Activated CD4-positive, alpha-beta T cell treated with anti-CD3 and anti-CD28 coated beads for 36 hours (primary cell): ENCODE measurements around the gene ALG9. TPM values are rescaled to one million over a fixed set of nuclear protein-coding genes. Genes with fewer than 3 reads are reported as not detected.
"Not testable (repeated sequence)": the region's sequence is repeated elsewhere in the genome, so short reads cannot be mapped to it uniquely, and the experiment has no call there.

Experiments used
- ATAC-seq: fragments of 200-7000 bp; cut with Tn5 transposase; one replicate; pipeline ENCODE4 v1.10.0; 2021; ENCODE audit warnings: mild to moderate bottlenecking, moderate library complexity
- CTCF ChIA-PET: fragments of 350-600 bp; sonication (Branson Sonifier 250); formaldehyde crosslinking; loops from one replicate; lab custom pipeline; 2021; ENCODE audit warnings: antibody characterized with exemption; lab: Charles Lee
- POLR2A ChIA-PET: fragments of 350-600 bp; sonication (Branson Sonifier 250); formaldehyde crosslinking; loops from one replicate; lab custom pipeline; 2021; ENCODE audit warnings: antibody characterized with exemption, inconsistent platforms; lab: Charles Lee
- DNase-seq: peaks from one replicate; pipeline ENCODE4 v3.0.0-alpha.2; 2020
- H3K27ac Mint-ChIP-seq: one replicate; pipeline ENCODE4 v1.8.0; 2021; ENCODE audit warnings: mixed read lengths
- H3K27me3 Mint-ChIP-seq: one replicate; pipeline ENCODE4 v1.8.0; 2021; ENCODE audit warnings: mixed read lengths
- H3K36me3 Mint-ChIP-seq: one replicate; pipeline ENCODE4 v1.8.0; 2021; ENCODE audit warnings: low read depth, mixed read lengths
- H3K4me1 Mint-ChIP-seq: one replicate; pipeline ENCODE4 v1.8.0; 2021; ENCODE audit warnings: mixed read lengths
- H3K4me3 Mint-ChIP-seq: one replicate; pipeline ENCODE4 v1.8.0; 2021; ENCODE audit warnings: mild to moderate bottlenecking, moderate library complexity, mixed read lengths
- H3K9me3 Mint-ChIP-seq: one replicate; pipeline ENCODE4 v1.8.0; 2021; ENCODE audit warnings: low read depth, mixed read lengths
- intact Hi-C, 2 experiments: fragments of 100-400 bp; cut with DNase I in 1 of 2; cut with micrococcal nuclease in 1 of 2; formaldehyde crosslinking; loops; one replicate each; pipeline versions ENCODE4 v1.14.2 to v1.15.1; 2022 to 2024; cut with DNase I, micrococcal nuclease
- total RNA-seq, 2 experiments: library from RNA; stranded (reverse); gene quantifications; one replicate each; pipeline ENCODE4 v1.2.3, GENCODE V29; 2021

ALG9 gene
- total RNA-seq, 2 experiments from 2014 or later: 30.4 to 41.2 TPM

DNA sequence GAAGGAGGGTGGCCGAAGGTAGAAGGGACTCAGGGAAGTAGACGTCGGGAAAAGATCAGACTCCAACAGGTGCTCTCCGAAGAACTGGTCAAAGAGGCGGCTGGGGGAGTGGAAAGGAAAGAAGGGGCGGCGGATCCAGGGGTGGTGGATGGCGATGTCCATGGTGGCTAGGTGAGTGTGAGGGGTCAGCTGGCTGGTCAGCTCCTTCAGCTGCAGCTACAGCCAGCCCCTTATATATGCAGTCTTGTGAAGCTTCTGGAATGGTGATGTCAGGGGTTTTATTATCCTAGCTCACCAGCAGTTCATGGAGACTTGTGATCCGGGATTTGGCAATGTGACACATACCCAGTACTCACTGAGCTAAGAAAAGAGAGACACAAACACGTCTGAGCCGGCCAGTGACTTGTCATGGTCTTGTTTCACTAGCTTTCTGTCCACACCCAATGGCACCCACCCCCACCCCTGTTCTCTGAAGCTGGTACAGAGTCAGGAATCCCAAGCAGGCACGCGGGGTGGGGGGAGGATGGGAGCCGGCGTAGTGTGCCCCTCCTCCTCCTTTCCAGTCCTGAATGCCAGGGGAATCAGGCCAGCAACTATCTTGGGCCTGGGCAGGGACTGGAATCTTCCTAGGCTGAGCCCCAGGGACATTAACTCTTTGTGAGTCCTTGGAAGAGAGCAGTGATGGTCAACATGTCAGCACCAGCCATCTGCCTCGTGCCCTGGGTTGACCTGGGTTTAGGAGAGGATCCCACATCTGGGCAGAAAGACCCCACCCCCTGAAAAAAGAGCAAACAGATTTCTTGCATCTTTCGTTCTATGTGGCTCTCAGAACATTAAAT, 40.4 kb upstream of the ALG9 start, which contains the start of gene CRYAB:
TSS of gene CRYAB (minus strand) at position 208 of the 839 bp plus-strand sequence. CDS start at position 162, 46 bp downstream.
- DNase-seq (no peak), ATAC-seq (no peak)
- ChIA-PET POLR2A (no interaction called here), CTCF (interaction anchor here (0.5 to 1.1 kb wide), 3 partner anchors 21 to 142 kb away, joined by 3 read pairs; no protein-coding TSS in a partner anchor)
- peaks cover 34% of the 10 kb centered on the region for H3K27me3 Mint-ChIP-seq
- no peak within 1 kb of the TSS for H3K4me3 Mint-ChIP-seq
- no peaks in the 10 kb centered on the region for H3K36me3 Mint-ChIP-seq
- H3K9me3 Mint-ChIP-seq: no peaks in the 10 kb centered on the region
- H3K27ac Mint-ChIP-seq: no peak within 1 kb of the TSS
- H3K4me1 Mint-ChIP-seq: no peaks in the 10 kb centered on the region
- intact Hi-C loops: no loop called here

DNA sequence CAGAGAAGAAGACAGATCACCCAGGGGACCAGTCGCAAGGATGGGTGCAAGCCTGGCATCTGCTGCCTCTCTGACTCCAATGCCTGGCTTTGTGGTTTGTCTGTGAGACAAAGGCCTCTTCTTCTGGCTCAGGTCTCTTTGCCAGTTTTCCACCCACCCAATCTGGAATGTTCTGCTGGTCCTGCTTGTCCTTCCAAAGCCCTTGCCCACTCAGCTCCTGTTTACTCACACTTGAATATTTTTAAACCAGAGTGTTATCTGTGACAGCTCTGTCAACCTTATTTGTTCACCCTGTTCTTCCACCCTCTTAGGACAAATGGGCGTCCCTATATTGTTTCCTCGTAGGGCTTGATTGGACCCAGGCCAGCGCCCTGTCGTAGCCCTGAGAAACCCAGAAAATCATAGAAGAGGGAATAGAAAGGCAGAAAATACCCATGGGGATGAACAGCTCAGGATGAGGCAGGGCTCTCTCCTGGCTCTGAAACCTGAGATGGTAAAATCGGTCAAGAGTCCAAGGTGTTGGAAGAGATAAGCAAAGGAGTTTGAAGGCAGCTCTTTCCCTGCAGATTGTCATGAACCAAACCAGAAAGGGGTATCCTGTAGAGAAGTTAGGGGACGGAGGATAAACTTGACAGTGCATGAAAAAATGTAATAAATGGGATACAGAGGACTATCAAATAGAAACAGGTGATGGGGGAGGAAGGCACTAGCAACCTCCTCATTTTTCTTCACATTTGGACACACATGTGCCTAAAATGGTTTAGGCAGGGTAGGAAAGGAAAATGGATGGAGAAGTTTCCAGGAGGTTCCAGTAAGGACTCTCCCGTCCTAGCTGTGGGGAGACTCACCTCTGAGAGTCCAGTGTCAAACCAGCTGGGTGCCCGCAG, 39.5 kb upstream of the ALG9 start:
- intact Hi-C loops: no loop called here
- ChIA-PET POLR2A (no interaction called here), CTCF (interaction anchor here (0.6 to 1.1 kb wide), 3 partner anchors 22 to 389 kb away, joined by 3 read pairs; no protein-coding TSS in a partner anchor)
- peaks cover 28% of the 10 kb centered on the region for H3K27me3 Mint-ChIP-seq
- no peaks in the 10 kb centered on the region for H3K36me3 Mint-ChIP-seq
- no peak overlapping the region for H3K4me3 Mint-ChIP-seq
- DNase-seq (no peak), ATAC-seq (no peak)
- no peaks in the 10 kb centered on the region for H3K4me1 Mint-ChIP-seq
- no peaks in the 10 kb centered on the region for H3K9me3 Mint-ChIP-seq
- H3K27ac Mint-ChIP-seq: no peak overlapping the region

DNA sequence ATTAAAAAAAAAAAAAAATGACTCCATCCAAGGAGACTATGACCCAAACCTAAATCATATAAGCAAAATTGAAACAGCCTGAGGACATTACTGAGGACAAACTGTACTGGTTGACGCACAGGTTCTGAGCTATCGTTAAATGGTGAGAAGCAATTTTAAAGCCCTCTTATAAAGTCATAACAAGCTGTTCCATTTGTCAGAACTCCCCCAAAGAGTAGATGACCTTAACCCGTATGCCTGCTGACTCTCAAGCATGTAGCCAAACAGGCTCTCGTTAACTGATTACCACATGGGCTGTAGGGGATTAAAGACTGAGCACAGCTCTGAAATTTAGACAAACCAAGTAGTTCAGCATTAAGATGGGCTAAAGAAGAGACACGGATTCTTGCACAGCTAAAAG, 38.0 kb upstream of the ALG9 start:
- no peak overlapping the region for H3K27ac Mint-ChIP-seq
- H3K27me3 Mint-ChIP-seq: peaks cover 24% of the 10 kb centered on the region
- ChIA-PET CTCF (interaction anchor here (1.0 kb wide), 1 partner anchor 39 kb away, joined by 3 read pairs; no protein-coding TSS in a partner anchor), POLR2A (no interaction called here)
- intact Hi-C loops: no loop called here
- peaks cover 2% of the 10 kb centered on the region for H3K36me3 Mint-ChIP-seq
- no peak for ATAC-seq
- H3K4me3 Mint-ChIP-seq: no peak overlapping the region
- no peaks in the 10 kb centered on the region for H3K4me1 Mint-ChIP-seq
- DNase-seq: no peak
- peaks cover 4% of the 10 kb centered on the region for H3K9me3 Mint-ChIP-seq

DNA sequence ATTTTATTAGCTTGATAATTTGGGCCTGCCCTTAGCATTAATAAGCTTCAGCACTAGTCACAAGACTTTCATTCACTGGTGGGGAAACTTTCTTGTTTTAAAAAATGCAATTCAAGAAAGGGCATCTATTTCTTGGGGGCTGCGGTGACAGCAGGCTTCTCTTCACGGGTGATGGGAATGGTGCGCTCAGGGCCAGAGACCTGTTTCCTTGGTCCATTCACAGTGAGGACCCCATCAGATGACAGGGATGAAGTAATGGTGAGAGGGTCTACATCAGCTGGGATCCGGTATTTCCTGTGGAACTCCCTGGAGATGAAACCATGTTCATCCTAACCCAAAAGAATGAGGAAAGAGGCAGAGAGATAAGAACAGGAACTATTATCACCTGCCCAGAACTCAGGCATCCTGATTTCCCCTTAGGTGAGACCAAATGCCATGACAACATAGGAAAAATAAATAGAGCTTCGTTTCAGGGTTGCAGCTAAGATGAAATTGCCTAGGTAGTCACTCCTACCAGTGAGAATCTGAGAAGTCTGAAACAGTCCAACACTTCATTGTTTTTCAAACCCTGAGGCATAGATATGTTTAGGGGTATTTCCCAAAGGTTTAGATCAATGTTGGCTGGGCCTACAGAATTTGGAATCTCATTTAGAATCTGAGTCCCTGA, 37.4 kb upstream of the ALG9 start:
- no peak overlapping the region for H3K4me3 Mint-ChIP-seq
- DNase-seq (no peak), ATAC-seq (no peak)
- no peak overlapping the region for H3K27ac Mint-ChIP-seq
- no peaks in the 10 kb centered on the region for H3K4me1 Mint-ChIP-seq
- intact Hi-C loops: no loop called here
- ChIA-PET POLR2A (interaction anchor here (0.6 kb wide), 1 partner anchor 115 kb away, joined by 11 read pairs; no protein-coding TSS in a partner anchor), CTCF (interaction anchor here (1.0 kb wide), 1 partner anchor 38 kb away, joined by 3 read pairs; no protein-coding TSS in a partner anchor)
- peaks cover 2% of the 10 kb centered on the region for H3K36me3 Mint-ChIP-seq
- peaks cover 4% of the 10 kb centered on the region for H3K9me3 Mint-ChIP-seq
- H3K27me3 Mint-ChIP-seq: peaks cover 19% of the 10 kb centered on the region

DNA sequence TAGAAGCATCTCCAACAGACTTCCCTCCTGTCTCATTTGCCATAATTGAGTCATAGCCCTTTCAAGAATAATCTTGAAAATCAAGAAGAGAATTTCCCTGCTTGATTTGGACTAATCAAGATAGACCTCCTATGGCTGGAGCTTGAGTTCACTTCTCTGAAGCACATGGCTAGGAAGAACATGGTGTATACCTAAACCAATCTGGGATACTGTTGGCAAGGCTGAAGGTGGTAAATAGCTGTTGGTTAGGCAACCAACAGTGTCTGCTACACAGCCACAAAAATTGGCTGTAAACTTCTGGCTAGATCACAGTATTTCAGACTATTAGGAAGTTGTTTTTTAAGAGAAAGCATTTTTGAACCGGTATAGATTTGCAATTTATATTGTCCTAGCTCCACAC, 35.3 kb upstream of the ALG9 start:
- Mint-ChIP-seq H3K36me3 (peaks cover 2% of the 10 kb centered on the region), H3K27me3 (peaks cover 13% of the 10 kb centered on the region), H3K27ac (no peak overlapping the region), H3K4me3 (no peak overlapping the region), H3K9me3 (peaks cover 4% of the 10 kb centered on the region), H3K4me1 (no peaks in the 10 kb centered on the region)
- ChIA-PET CTCF (interaction anchor here (1.3 kb wide), 1 partner anchor 20 kb away, joined by 4 read pairs; no protein-coding TSS in a partner anchor), POLR2A (no interaction called here)
- DNase-seq (no peak), ATAC-seq (no peak)
- intact Hi-C loops: no loop called here

DNA sequence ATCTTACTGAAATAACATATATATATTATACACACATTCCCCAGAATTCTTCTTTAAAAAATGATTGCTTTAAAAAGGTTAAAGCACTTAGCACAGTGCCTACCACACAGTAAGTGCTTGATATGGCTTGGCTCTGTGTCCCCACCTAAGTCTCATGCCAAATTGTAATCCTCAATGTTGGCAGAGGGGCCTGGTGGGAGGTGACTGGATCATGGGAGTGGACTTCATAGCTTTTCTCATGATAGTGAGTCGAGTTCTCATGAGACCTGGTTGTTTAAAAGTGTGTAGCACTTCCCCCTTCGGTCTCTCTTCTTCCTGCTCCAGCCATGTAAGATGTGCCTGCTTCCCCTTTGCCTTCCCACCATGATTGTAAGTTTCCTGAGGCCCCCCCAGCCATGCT, 34.0 kb upstream of the ALG9 start:
- H3K9me3 Mint-ChIP-seq: peaks cover 4% of the 10 kb centered on the region
- no peak overlapping the region for H3K4me3 Mint-ChIP-seq
- H3K4me1 Mint-ChIP-seq: no peaks in the 10 kb centered on the region
- CTCF ChIA-PET: interaction anchor here (0.5 to 1.3 kb wide), 2 partner anchors 9 to 21 kb away, joined by 3 to 4 read pairs; no protein-coding TSS in a partner anchor
- ATAC-seq (no peak), DNase-seq (no peak)
- peaks cover 3% of the 10 kb centered on the region for H3K27me3 Mint-ChIP-seq
- peaks cover 2% of the 10 kb centered on the region for H3K36me3 Mint-ChIP-seq
- POLR2A ChIA-PET: no interaction called here
- intact Hi-C loops: no loop called here
- no peak overlapping the region for H3K27ac Mint-ChIP-seq

DNA sequence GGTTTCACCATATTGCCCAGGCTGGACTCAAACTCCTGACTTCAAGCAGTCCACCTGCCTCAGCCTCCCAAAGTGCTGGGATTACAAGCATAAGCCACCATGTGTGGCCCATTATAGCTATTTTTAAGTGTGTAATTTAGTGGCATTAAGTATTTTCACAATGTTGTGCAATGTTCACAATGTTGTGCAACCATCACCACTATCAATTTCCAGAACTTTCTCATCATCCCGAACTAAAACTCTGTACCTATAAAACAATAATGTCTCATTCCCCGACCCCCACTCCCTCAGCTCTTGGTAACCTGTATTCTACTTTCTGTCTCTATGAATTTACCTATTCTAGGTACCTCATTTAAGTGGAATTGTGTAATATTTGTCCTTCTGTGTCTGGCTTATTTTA, 15.5 kb upstream of the ALG9 start:
- Mint-ChIP-seq H3K36me3 (peaks cover 2% of the 10 kb centered on the region), H3K9me3 (no peaks in the 10 kb centered on the region), H3K27me3 (no peaks in the 10 kb centered on the region), H3K4me1 (peaks cover under 1% of the 10 kb centered on the region), H3K27ac (no peak overlapping the region), H3K4me3 (no peak overlapping the region)
- ChIA-PET POLR2A (no interaction called here), CTCF (interaction anchor here (0.6 to 1.9 kb wide), 3 partner anchors 17 to 60 kb away, joined by 3 to 8 read pairs (median 3); no protein-coding TSS in a partner anchor)
- intact Hi-C loops: no loop called here
- DNase-seq (no peak), ATAC-seq (no peak)

DNA sequence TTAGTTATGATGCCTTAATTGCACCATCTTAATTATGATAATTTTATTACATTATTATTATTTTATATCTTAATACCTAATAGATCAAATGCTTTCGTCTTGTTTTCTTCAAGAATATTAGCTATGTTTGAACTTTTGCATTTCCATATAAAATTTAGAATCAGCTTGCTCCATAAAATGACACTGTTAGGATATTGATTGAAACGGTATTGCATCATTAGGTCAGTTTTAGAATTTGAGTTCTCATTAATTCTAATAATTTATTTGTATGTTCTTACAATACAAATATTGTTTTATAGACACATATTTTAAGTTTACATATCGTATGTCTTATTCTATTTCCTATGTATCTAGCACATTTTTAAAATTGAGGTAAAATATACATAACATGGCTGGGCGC, 14.7 kb upstream of the ALG9 start:
- ChIA-PET POLR2A (no interaction called here), CTCF (interaction anchor here (1.3 to 1.9 kb wide), 2 partner anchors 16 to 46 kb away, joined by 3 to 8 read pairs; no protein-coding TSS in a partner anchor)

DNA sequence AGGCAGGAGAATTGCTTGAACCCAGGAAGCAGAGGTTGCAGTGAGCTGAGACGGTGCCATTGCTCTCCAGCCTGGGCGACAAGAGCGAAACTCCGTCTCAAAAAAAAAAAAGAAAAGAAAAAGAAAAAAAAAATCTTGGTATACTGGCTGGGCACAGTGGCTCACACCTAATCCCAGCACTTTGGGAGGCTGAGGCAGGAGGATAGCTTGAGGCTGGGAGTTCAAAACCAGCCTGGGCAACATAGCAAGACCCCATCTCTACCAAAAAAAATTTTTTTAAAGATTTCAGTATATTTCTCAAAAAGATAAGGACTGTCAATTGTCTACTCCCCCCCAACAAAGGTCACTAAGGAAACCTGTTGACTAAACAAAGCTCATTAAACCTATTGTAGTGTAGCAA, 13.7 kb upstream of the ALG9 start:
- CTCF ChIA-PET: interaction anchor here (0.6 to 1.9 kb wide), 5 partner anchors 13 to 1443 kb away, joined by 3 to 8 read pairs (median 3); no protein-coding TSS in a partner anchor
- DNase-seq, intact Hi-C loops, H3K9me3 Mint-ChIP-seq, H3K36me3 Mint-ChIP-seq, H3K27me3 Mint-ChIP-seq, H3K4me3 Mint-ChIP-seq, ATAC-seq, H3K27ac Mint-ChIP-seq, POLR2A ChIA-PET: not testable (repeated sequence)
- H3K4me1 Mint-ChIP-seq: peaks cover 17% of the 10 kb centered on the region

More for the DNA sequence above, 14.7 kb upstream of the ALG9 start:
- intact Hi-C loops: no loop called here
- Mint-ChIP-seq H3K36me3 (peaks cover 2% of the 10 kb centered on the region), H3K27ac (no peak overlapping the region), H3K4me3 (no peak overlapping the region), H3K27me3 (no peaks in the 10 kb centered on the region), H3K4me1 (peaks cover 9% of the 10 kb centered on the region), H3K9me3 (no peaks in the 10 kb centered on the region)
- ATAC-seq: no peak
- no peak for DNase-seq

DNA sequence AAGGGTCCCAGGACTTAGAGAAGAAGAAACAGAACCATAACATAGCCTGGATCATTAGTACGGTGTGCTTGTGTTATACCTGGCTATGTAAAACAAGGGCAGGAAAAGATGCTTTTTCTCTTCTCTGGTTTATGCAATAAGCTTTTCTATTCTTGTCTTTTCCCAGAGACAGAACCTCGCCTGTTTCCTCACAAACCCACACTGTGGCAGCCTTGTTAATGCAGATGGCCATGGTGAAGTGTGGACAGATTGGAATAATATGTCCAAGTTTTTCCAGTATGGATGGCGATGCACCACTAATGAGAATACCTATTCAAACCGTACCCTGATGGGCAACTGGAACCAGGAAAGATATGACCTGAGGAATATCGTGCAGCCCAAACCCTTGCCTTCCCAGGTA, 10.8 kb upstream of the ALG9 start:
- no peak for ATAC-seq
- Mint-ChIP-seq H3K36me3 (peaks cover 2% of the 10 kb centered on the region), H3K27ac (no peak overlapping the region), H3K27me3 (no peaks in the 10 kb centered on the region), H3K4me3 (no peak overlapping the region), H3K9me3 (no peaks in the 10 kb centered on the region), H3K4me1 (peaks cover 22% of the 10 kb centered on the region)
- DNase-seq: no peak
- ChIA-PET POLR2A (interaction anchor here (0.5 kb wide), 1 partner anchor 130 kb away, joined by 3 read pairs; no protein-coding TSS in a partner anchor), CTCF (interaction anchor here (0.7 to 2.0 kb wide), 6 partner anchors 11 to 205 kb away, joined by 3 to 10 read pairs (median 4); partner anchors contain the start of gene ALG9)
- intact Hi-C loops: no loop called here
